Keratinocyte (primary cell): ENCODE data around the gene ELOF1. TPM values are rescaled to one million over a fixed set of nuclear protein-coding genes. Genes with fewer than 3 reads are reported as not detected.

Source experiments
- DNase-seq: peaks from one replicate; pipeline ENCODE4 v3.0.0-alpha.2; 2011; ENCODE audit warnings: low read depth, missing footprints, low spot score
- FAIRE-seq: peaks from 2 replicates; lab custom pipeline; 2011; peaks lifted over from hg19 to GRCh38; lab: Jason Lieb, UNC
- H2AFZ ChIP-seq: 2 replicates; pipeline ENCODE4 v1.6.0; 2012; ENCODE audit warnings: low read length, control low read depth, inconsistent platforms; ENCODE audit not compliant: control insufficient read depth
- H3K27ac ChIP-seq: 2 replicates; pipeline ENCODE4 v1.5.1; 2011; ENCODE audit warnings: low read length; ENCODE audit not compliant: control insufficient read depth, insufficient read depth
- H3K27me3 ChIP-seq: 3 replicates; pipeline ENCODE4 v1.6.0; 2011; ENCODE audit warnings: low read length; ENCODE audit not compliant: control insufficient read depth, insufficient read depth; ENCODE audit errors: extremely low read depth
- H3K36me3 ChIP-seq, 2 experiments: 2 replicates in 1 of 2; 3 replicates in 1 of 2; pipeline ENCODE4 v1.5.1; 2011; ENCODE audit warnings: low read length in 2 of 2, mild to moderate bottlenecking in 1 of 2; ENCODE audit not compliant: control insufficient read depth in 2 of 2, insufficient read depth in 2 of 2; ENCODE audit errors: extremely low read depth in 1 of 2
- H3K4me1 ChIP-seq: 3 replicates; pipeline ENCODE4 v1.5.1; 2011; ENCODE audit warnings: low read length; ENCODE audit not compliant: control insufficient read depth, insufficient read depth; ENCODE audit errors: extremely low read depth
- H3K4me2 ChIP-seq: 3 replicates; pipeline ENCODE4 v1.6.0; 2011; ENCODE audit warnings: low read depth, low read length; ENCODE audit not compliant: control insufficient read depth, insufficient read depth; ENCODE audit errors: extremely low read depth
- H3K4me3 ChIP-seq, 3 experiments: fragments of 200-600 bp in 1 of 3; sonication (generic) in 1 of 3; 2 replicates in 2 of 3; 3 replicates in 1 of 3; pipeline ENCODE4 v1.5.1; 2011 to 2016; ENCODE audit warnings: low read length in 3 of 3, mild to moderate bottlenecking in 3 of 3, control low read depth in 2 of 3, inconsistent platforms in 1 of 3, low read depth in 1 of 3, mixed read lengths in 1 of 3, mixed run types in 1 of 3, moderate library complexity in 1 of 3; ENCODE audit not compliant: control insufficient read depth in 2 of 3, insufficient read depth in 2 of 3; ENCODE audit errors: extremely low read depth in 1 of 3
- H3K79me2 ChIP-seq: 2 replicates; pipeline ENCODE4 v1.6.0; 2012; ENCODE audit warnings: low read length; ENCODE audit not compliant: control insufficient read depth, insufficient read depth
- H3K9ac ChIP-seq: 3 replicates; pipeline ENCODE4 v1.6.0; 2011; ENCODE audit warnings: low read length; ENCODE audit not compliant: control insufficient read depth, insufficient read depth; ENCODE audit errors: extremely low read depth
- H3K9me1 ChIP-seq: 3 replicates; pipeline ENCODE4 v1.6.0; 2011; ENCODE audit warnings: low read length; ENCODE audit not compliant: control insufficient read depth, insufficient read depth; ENCODE audit errors: extremely low read depth
- H3K9me3 ChIP-seq: 2 replicates; pipeline ENCODE4 v1.5.1; 2012; ENCODE audit warnings: low read depth, low read length; ENCODE audit not compliant: control insufficient read depth
- H4K20me1 ChIP-seq: 3 replicates; pipeline ENCODE4 v1.6.0; 2011; ENCODE audit warnings: low read length; ENCODE audit not compliant: control insufficient read depth, insufficient read depth; ENCODE audit errors: extremely low read depth
- CTCF ChIP-seq, 3 experiments: IDR thresholded peaks in 1 of 3; conservative IDR thresholded peaks in 1 of 3; optimal IDR thresholded peaks in 1 of 3; 2 replicates in 2 of 3; 3 replicates in 1 of 3; pipeline versions ENCODE3 to v1.5.1; 2011; ENCODE audit warnings: low read length in 3 of 3, mild to moderate bottlenecking in 3 of 3, moderate library complexity in 2 of 3, control low read depth in 1 of 3, inconsistent platforms in 1 of 3; ENCODE audit not compliant: insufficient read depth in 2 of 3; ENCODE audit errors: extremely low read depth in 1 of 3
- EZH2 ChIP-seq: IDR thresholded peaks from one replicate; pipeline ENCODE4 v1.6.1; 2012; ENCODE audit warnings: inconsistent platforms, mild to moderate bottlenecking, low read length, moderate library complexity
- dilution Hi-C: fragments of 300-500 bp; cut with MboI; formaldehyde crosslinking; loops from one replicate; pipeline ENCODE4 v1.7.0; 2020; ENCODE audit warnings: low sequenced_read_pairs; ENCODE audit not compliant: extremely low pct_ligation_motif_present
- polyA plus RNA-seq, 5 experiments: library from polyadenylated mRNA; depleted of rRNA in 3 of 5; stranded (reverse) in 3 of 5; stranded (forward) in 1 of 5; unstranded in 1 of 5; fragments of >200 nt; gene quantifications; 1 replicate in 1 of 5; 2 replicates in 3 of 5; 3 replicates in 1 of 5; pipeline versions ENCODE4 v1.2.1 to v1.2.3, GENCODE V29; 2011 to 2012; ENCODE audit warnings: missing spikeins in 2 of 5, low read depth in 1 of 5, low replicate concordance in 1 of 5

The ELOF1 gene
- polyA plus RNA-seq, 1 donor (not counting 4 experiments of a cell fraction or from before 2014, with no cell fraction given), result 45.3 TPM

DNA sequence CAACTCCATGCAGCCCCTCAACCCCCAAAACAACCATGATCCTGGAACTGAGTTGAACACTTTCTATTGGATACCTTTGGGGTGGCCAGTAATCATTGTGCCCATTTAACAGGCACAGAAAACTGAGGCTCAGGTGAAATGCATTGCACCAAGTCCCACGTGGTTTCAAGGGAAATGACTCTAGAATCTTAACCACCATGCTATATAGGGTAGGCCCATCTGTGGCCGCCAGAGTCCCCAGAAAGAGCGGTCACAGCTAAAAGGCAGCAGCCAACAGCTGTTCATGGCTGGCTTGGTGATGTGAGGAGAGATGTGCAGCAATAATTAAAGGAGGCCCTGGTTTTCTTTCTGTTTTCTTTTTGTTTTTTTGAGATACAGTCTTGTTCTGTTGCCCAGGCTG, 17.8 kb downstream of the ELOF1 start:
- no peak for TF ChIP-seq CTCF (optimal IDR thresholded peaks at IDR 0.05 in 1 of 3, IDR thresholded peaks at IDR 0.05 in 1 of 3, conservative IDR thresholded peaks at IDR 0.05 in 1 of 3; ENCODE audit: extremely low read depth in 1 of 3, insufficient read depth in 2 of 3, low read length in 3 of 3)
- no peak for TF ChIP-seq EZH2
- Histone ChIP-seq H3K79me2 (no peaks in the 10 kb centered on the region), H3K36me3 (no peaks in the 10 kb centered on the region), H3K27ac (no peak overlapping the region), H3K4me3 (no peak overlapping the region), H3K9ac (no peak overlapping the region), H4K20me1 (peaks cover 2% of the 10 kb centered on the region), H2AFZ (no peak overlapping the region), H3K27me3 (peaks cover 12% of the 10 kb centered on the region), H3K4me2 (no peak overlapping the region), H3K4me1 (peaks cover 9% of the 10 kb centered on the region), H3K9me1 (no peaks in the 10 kb centered on the region), H3K9me3 (no peaks in the 10 kb centered on the region)
- FAIRE-seq, result no peak
- dilution Hi-C loops, result no loop called here
- DNase-seq, result no peak

DNA sequence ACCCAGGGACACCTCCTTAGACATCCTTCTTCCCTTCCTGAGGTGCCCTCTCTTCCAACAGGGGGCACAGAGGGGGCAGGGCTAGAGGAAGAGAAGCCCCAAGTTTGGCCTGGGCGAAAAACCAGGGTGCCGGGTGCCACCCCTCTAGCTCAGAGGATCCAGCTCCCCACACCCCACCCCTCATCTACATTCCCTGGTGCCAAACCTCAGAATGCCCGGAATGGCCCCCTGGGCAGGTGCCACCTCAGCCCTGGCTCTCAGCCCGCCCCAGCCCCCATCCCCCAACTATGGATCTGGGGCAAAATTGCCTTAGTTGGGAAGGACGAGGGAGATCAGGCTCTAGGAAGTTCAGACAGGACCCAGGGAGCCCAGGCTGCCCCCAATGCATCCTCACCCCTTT, 18.4 kb downstream of the ELOF1 start:
- Histone ChIP-seq H3K36me3 (no peaks in the 10 kb centered on the region), H4K20me1 (no peaks in the 10 kb centered on the region), H3K9me1 (no peaks in the 10 kb centered on the region), H3K4me2 (no peak overlapping the region), H3K27ac (no peak overlapping the region), H3K4me3 (no peak overlapping the region), H3K4me1 (peaks cover 6% of the 10 kb centered on the region), H3K9me3 (no peaks in the 10 kb centered on the region), H2AFZ (no peak overlapping the region), H3K9ac (no peak overlapping the region), H3K27me3 (peaks cover 12% of the 10 kb centered on the region), H3K79me2 (no peaks in the 10 kb centered on the region)
- no peak for TF ChIP-seq CTCF (optimal IDR thresholded peaks at IDR 0.05 in 1 of 3, IDR thresholded peaks at IDR 0.05 in 1 of 3, conservative IDR thresholded peaks at IDR 0.05 in 1 of 3; ENCODE audit: extremely low read depth in 1 of 3, insufficient read depth in 2 of 3, low read length in 3 of 3)
- TF ChIP-seq EZH2, result no peak
- dilution Hi-C loops, result no loop called here
- no peak for FAIRE-seq
- no peak for DNase-seq
